Naive thymus-derived CD4-positive, alpha-beta T cell (primary cell): ENCODE measurements around the gene HMBS. TPM values are rescaled to one million over a fixed set of nuclear protein-coding genes. Genes with fewer than 3 reads are reported as not detected.
A peak's percentile ranks its signal among the peaks of the same experiment; 100 is the strongest.

ENCODE experiments used
- ATAC-seq: fragments of 150-1000 bp; cut with Tn5 transposase; 2 replicates; pipeline ENCODE4 v1.10.0; 2021; ENCODE audit warnings: mild to moderate bottlenecking, moderate library complexity
- CTCF ChIA-PET: fragments of 350-600 bp; sonication (Branson Sonifier 250); formaldehyde crosslinking; loops from one replicate; lab custom pipeline; 2021; ENCODE audit warnings: antibody characterized with exemption; lab: Charles Lee
- POLR2A ChIA-PET: fragments of 350-600 bp; sonication (Branson Sonifier 250); formaldehyde crosslinking; loops from one replicate; lab custom pipeline; 2021; ENCODE audit warnings: antibody characterized with exemption, inconsistent platforms; lab: Charles Lee
- DNase-seq, 9 donors: peaks; one replicate each; pipeline versions ENCODE4 v3.0.0 to v3.0.0-alpha.2; 2020 to 2022; ENCODE audit warnings: mixed read lengths in 1 of 9
- H3K27ac ChIP-seq: one replicate; pipeline ENCODE4 v1.7.0; 2013; ENCODE audit warnings: mild to moderate bottlenecking, low read depth, low read length, moderate library complexity
- H3K27me3 ChIP-seq, 2 donors: one replicate each; pipeline ENCODE4 v1.7.0; 2013; ENCODE audit warnings: low read length in 2 of 2, mild to moderate bottlenecking in 2 of 2, moderate library complexity in 2 of 2; ENCODE audit not compliant: control insufficient read depth in 2 of 2, insufficient read depth in 2 of 2
- H3K36me3 ChIP-seq, 3 experiments: 1 replicate in 2 of 3; 2 replicates in 1 of 3; pipeline ENCODE4 v1.7.0; 2013; ENCODE audit warnings: low read length in 3 of 3, mild to moderate bottlenecking in 3 of 3, moderate library complexity in 1 of 3; ENCODE audit not compliant: insufficient read depth in 3 of 3, control insufficient read depth in 2 of 3
- H3K4me1 ChIP-seq, 2 donors: one replicate each; pipeline ENCODE4 v1.7.0; 2013; ENCODE audit warnings: low read length in 2 of 2, mild to moderate bottlenecking in 2 of 2, moderate library complexity in 1 of 2; ENCODE audit not compliant: control insufficient read depth in 2 of 2, insufficient read depth in 2 of 2
- H3K4me3 ChIP-seq: 2 replicates; pipeline ENCODE4 v1.7.0; 2013; ENCODE audit warnings: mild to moderate bottlenecking, low read length
- H3K9me3 ChIP-seq, 3 experiments: 1 replicate in 2 of 3; 2 replicates in 1 of 3; pipeline ENCODE4 v1.7.0; 2013; ENCODE audit warnings: low read length in 3 of 3; ENCODE audit not compliant: control insufficient read depth in 2 of 3
- H3K27ac Mint-ChIP-seq, 9 donors: one replicate each; pipeline ENCODE4 v1.8.0; 2020 to 2022; ENCODE audit warnings: mixed read lengths in 9 of 9, mild to moderate bottlenecking in 8 of 9, moderate library complexity in 5 of 9, inconsistent platforms in 2 of 9
- H3K27me3 Mint-ChIP-seq, 5 donors: one replicate each; pipeline ENCODE4 v1.8.0; 2021 to 2022; ENCODE audit warnings: mixed read lengths in 5 of 5, mild to moderate bottlenecking in 1 of 5
- H3K36me3 Mint-ChIP-seq, 5 donors: one replicate each; pipeline ENCODE4 v1.8.0; 2020 to 2022; ENCODE audit warnings: mixed read lengths in 5 of 5, mild to moderate bottlenecking in 3 of 5, inconsistent platforms in 1 of 5
- H3K4me1 Mint-ChIP-seq, 7 donors: one replicate each; pipeline ENCODE4 v1.8.0; 2020 to 2022; ENCODE audit warnings: mixed read lengths in 7 of 7, mild to moderate bottlenecking in 3 of 7, inconsistent platforms in 1 of 7
- H3K4me3 Mint-ChIP-seq, 10 donors: one replicate each; pipeline ENCODE4 v1.8.0; 2020 to 2022; ENCODE audit warnings: mild to moderate bottlenecking in 10 of 10, mixed read lengths in 10 of 10, moderate library complexity in 6 of 10, inconsistent platforms in 2 of 10
- H3K9me3 Mint-ChIP-seq, 11 donors: one replicate each; pipeline ENCODE4 v1.8.0; 2020 to 2022; ENCODE audit warnings: mixed read lengths in 11 of 11, mild to moderate bottlenecking in 4 of 11, inconsistent platforms in 1 of 11, moderate library complexity in 1 of 11
- intact Hi-C, 2 donors: fragments of 100-400 bp; cut with micrococcal nuclease; formaldehyde crosslinking; loops; one replicate each; pipeline ENCODE4 v1.15.1; 2023
- polyA plus RNA-seq, 2 donors: library from polyadenylated mRNA; unstranded; fragments of 300-500 nt; fragmentation: Illumina TruSeq; gene quantifications; one replicate each; pipeline ENCODE4 v1.2.3, GENCODE V29; 2021
- total RNA-seq, 6 experiments: library from RNA in 5 of 6; stranded (reverse) in 5 of 6; gene quantifications; 1 replicate in 5 of 6; 2 replicates in 1 of 6; pipeline ENCODE4 v1.2.3 and lab custom pipeline; 2021 to 2026

The HMBS gene
- total and polyA plus RNA-seq, 7 experiments from 2014 or later: 6.7 to 25.4 (median 9.3) TPM

GRCh38 chr11:119078675-119079420 is 5.8 kb upstream of the HMBS start:
- DNase-seq: no peak
- Mint-ChIP-seq H3K36me3 (peaks cover 3 to 42% (median 18%) of the 10 kb centered on the region in 5 donors), H3K9me3 (peaks cover 0 to 1% (median 0%) of the 10 kb centered on the region in 11 donors), H3K27ac (no peak overlapping the region), H3K4me1 (peaks cover 0 to 4% (median 0%) of the 10 kb centered on the region in 7 donors), H3K27me3 (no peaks in the 10 kb centered on the region), H3K4me3 (no peak overlapping the region)
- H3K4me1 ChIP-seq: no peaks in the 10 kb centered on the region
- ATAC-seq: no peak
- H3K36me3 ChIP-seq: peaks cover 24 to 72% (median 24%) of the 10 kb centered on the region in 3 experiments
- no peak overlapping the region for H3K27ac ChIP-seq
- H3K4me3 ChIP-seq: no peak overlapping the region
- no peaks in the 10 kb centered on the region for H3K27me3 ChIP-seq
- ChIA-PET CTCF (no interaction called here), POLR2A (interaction anchor here (0.9 to 1.4 kb wide), 4 partner anchors 11 to 30 kb away, joined by 3 to 4 read pairs (median 3); partner anchors contain the start of gene VPS11)
- intact Hi-C loops: no loop called here
- no peaks in the 10 kb centered on the region for H3K9me3 ChIP-seq

DNA sequence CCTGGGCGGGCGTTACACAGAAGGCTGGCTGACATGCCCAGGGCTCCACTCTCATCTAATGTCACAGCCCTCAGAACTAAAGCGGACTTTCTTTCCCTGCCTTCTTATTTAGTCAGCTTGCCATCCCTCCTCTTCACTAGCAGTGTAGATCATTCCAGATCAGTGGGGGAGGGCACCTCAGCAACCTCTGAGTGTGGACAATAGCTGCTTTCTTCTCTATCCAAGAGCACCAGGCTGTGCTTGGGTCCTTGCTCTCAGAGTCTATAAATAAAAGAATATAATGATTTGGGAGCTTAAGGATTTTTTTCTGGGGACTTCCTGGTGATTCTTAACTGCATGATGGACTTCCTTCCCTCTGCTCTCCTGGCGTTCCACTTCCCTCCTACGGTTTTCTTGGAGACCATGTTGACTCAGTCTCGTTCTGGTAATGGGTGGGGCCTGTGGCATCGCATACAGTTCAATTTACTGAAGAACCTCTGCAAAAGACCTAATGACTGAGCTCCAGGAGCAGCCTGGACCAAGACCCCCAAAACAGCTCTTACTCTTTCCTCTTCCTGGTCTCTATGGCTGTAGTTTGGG is 2.9 kb upstream of the HMBS start:
- Mint-ChIP-seq H3K4me3 (no peak overlapping the region), H3K27me3 (no peaks in the 10 kb centered on the region), H3K9me3 (peaks cover 0 to 1% (median 0%) of the 10 kb centered on the region in 11 donors), H3K27ac (peak overlapping the region in 4 of 9 donors; percentile 26 to 66 (median 40)), H3K36me3 (peaks cover 3 to 38% (median 18%) of the 10 kb centered on the region in 5 donors), H3K4me1 (peaks cover 5 to 17% (median 10%) of the 10 kb centered on the region in 7 donors)
- POLR2A ChIA-PET: interaction anchor here (0.5 to 5.1 kb wide), 3 partner anchors 13 to 99 kb away, joined by 3 to 33 read pairs (median 7); partner anchors contain the start of gene VPS11
- Histone ChIP-seq H3K9me3 (no peaks in the 10 kb centered on the region), H3K4me1 (peaks cover 8 to 9% of the 10 kb centered on the region in 2 donors), H3K27ac (no peak overlapping the region), H3K27me3 (no peaks in the 10 kb centered on the region), H3K4me3 (no peak overlapping the region), H3K36me3 (peaks cover 21 to 56% (median 23%) of the 10 kb centered on the region in 3 experiments)
- DNase-seq (no peak), ATAC-seq (no peak)
- CTCF ChIA-PET: interaction anchor here (0.7 to 1.0 kb wide), 2 partner anchors 11 to 25 kb away, joined by 3 read pairs; partner anchors contain the start of gene C2CD2L
- intact Hi-C loops: no loop called here

DNA sequence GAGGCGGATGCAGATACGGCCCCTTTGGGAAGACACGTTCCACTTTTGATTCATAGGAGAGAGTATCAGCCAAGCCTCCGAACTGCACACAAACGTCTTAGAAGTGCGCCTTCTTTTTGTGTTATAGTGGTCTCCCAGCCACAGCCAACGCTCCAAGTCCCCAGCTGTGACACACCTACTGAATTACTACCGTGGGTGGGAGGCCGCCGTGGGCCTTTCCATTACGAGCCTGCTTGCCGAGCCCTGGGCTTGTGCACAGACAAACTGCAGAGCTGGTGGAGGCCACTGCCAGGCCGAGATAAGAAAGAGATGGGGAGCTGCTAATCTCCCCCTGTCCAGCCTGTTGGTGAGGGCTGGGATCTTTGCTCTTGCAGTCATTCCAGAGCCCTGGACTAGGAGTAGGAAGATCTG is 761 bp downstream of the HMBS start:
- H3K9me3 ChIP-seq: no peaks in the 10 kb centered on the region
- H3K27ac ChIP-seq: peak overlapping the region; percentile 81
- H3K4me3 ChIP-seq: peak overlapping the region; percentile 81
- no peaks in the 10 kb centered on the region for H3K27me3 Mint-ChIP-seq
- DNase-seq (peak in 2 of 9 donors; percentile 46 to 52), ATAC-seq (peak; percentile 1)
- peaks cover 1 to 21% (median 6%) of the 10 kb centered on the region in 3 experiments for H3K36me3 ChIP-seq
- H3K27me3 ChIP-seq: no peaks in the 10 kb centered on the region
- CTCF ChIA-PET: interaction anchor here (0.6 to 1.4 kb wide), 5 partner anchors 10 to 253 kb away, joined by 3 to 6 read pairs (median 4); partner anchors contain the start of genes C2CD2L and VPS11
- peak overlapping the region; percentile 85 to 98 (median 94) for H3K4me3 Mint-ChIP-seq
- peak overlapping the region; percentile 87 to 97 (median 93) for H3K27ac Mint-ChIP-seq
- POLR2A ChIA-PET: interaction anchor here (0.8 to 5.1 kb wide), 12 partner anchors 9 to 88 kb away, joined by 3 to 49 read pairs (median 8); partner anchors contain the start of genes C2CD2L, CENATAC, DPAGT1 and HINFP
- peaks cover 0 to 1% (median 0%) of the 10 kb centered on the region in 11 donors for H3K9me3 Mint-ChIP-seq
- H3K36me3 Mint-ChIP-seq: peaks cover 3 to 22% (median 9%) of the 10 kb centered on the region in 5 donors
- peaks cover 8 to 9% of the 10 kb centered on the region in 2 donors for H3K4me1 ChIP-seq
- H3K4me1 Mint-ChIP-seq: peaks cover 7 to 44% (median 17%) of the 10 kb centered on the region in 7 donors
- intact Hi-C loops: loop anchor here (1.0 to 2.0 kb wide), 8 partner anchors 10 to 67 kb away; partner anchors contain the start of genes DPAGT1 (in 1 of the 2), HINFP (in 1 of the 2), HYOU1 (in 1 of the 2) and RPS25 (in 1 of the 2)

- POLR2A ChIA-PET: interaction anchor here (0.7 to 5.1 kb wide), 5 partner anchors 8 to 110 kb away, joined by 3 to 49 read pairs (median 10); partner anchors contain the start of gene VPS11
- Mint-ChIP-seq H3K4me1 (peaks cover 7 to 56% (median 17%) of the 10 kb centered on the region in 7 donors), H3K27me3 (no peaks in the 10 kb centered on the region)
Measured at GRCh38 chr11:119087123-119087522, 2.4 kb downstream of the HMBS start.

GRCh38 chr11:119087747-119088241 is 3.1 kb downstream of the HMBS start:
- intact Hi-C loops: no loop called here
- H3K4me3 Mint-ChIP-seq: peak overlapping the region in 2 of 10 donors; percentile 37 to 38
- H3K4me1 Mint-ChIP-seq: peaks cover 7 to 62% (median 23%) of the 10 kb centered on the region in 7 donors
- H3K4me1 ChIP-seq: peaks cover 8 to 10% of the 10 kb centered on the region in 2 donors
- CTCF ChIA-PET: interaction anchor here (1.0 kb wide), 1 partner anchor 14 kb away, joined by 4 read pairs; the partner anchor contains the start of gene DPAGT1
- no peak overlapping the region for H3K27ac Mint-ChIP-seq
- ATAC-seq: no peak
- H3K36me3 Mint-ChIP-seq: peaks cover 0 to 8% (median 0%) of the 10 kb centered on the region in 5 donors
- H3K27ac ChIP-seq: no peak overlapping the region
- DNase-seq: no peak
- no peaks in the 10 kb centered on the region for H3K9me3 Mint-ChIP-seq
- no peaks in the 10 kb centered on the region for H3K36me3 ChIP-seq
- H3K4me3 ChIP-seq: no peak overlapping the region
- POLR2A ChIA-PET: interaction anchor here (2.2 kb wide), 1 partner anchor 12 kb away, joined by 10 read pairs; no protein-coding TSS in a partner anchor
- no peaks in the 10 kb centered on the region for H3K27me3 ChIP-seq
- H3K27me3 Mint-ChIP-seq: no peaks in the 10 kb centered on the region
- H3K9me3 ChIP-seq: no peaks in the 10 kb centered on the region

More at GRCh38 chr11:119087123-119087522, 2.4 kb downstream of the HMBS start:
- Histone ChIP-seq H3K9me3 (no peaks in the 10 kb centered on the region), H3K36me3 (peaks cover 0 to 4% (median 0%) of the 10 kb centered on the region in 3 experiments), H3K27ac (no peak overlapping the region), H3K4me3 (no peak overlapping the region), H3K27me3 (no peaks in the 10 kb centered on the region), H3K4me1 (peaks cover 8 to 9% of the 10 kb centered on the region in 2 donors)
- Mint-ChIP-seq H3K27ac (peak overlapping the region in 1 of 9 donors; percentile 8), H3K36me3 (peaks cover 0 to 6% (median under 1%) of the 10 kb centered on the region in 5 donors), H3K4me3 (peak overlapping the region in 5 of 10 donors; percentile 36 to 49 (median 41)), H3K9me3 (no peaks in the 10 kb centered on the region)
- ATAC-seq (no peak), DNase-seq (no peak)
- CTCF ChIA-PET: interaction anchor here (1.3 kb wide), 1 partner anchor 237 kb away, joined by 3 read pairs; no protein-coding TSS in a partner anchor
- intact Hi-C loops: no loop called here
